Activated B cell treated with CpG ODN at 0.5 μM for 24 hours (primary cell): ENCODE results near the gene ITPR3. TPM values are rescaled to one million over a fixed set of nuclear protein-coding genes. Genes with fewer than 3 reads are reported as not detected.

ENCODE experiments used
- ATAC-seq: fragments of 200-7000 bp; cut with Tn5 transposase; one replicate; pipeline ENCODE4 v1.10.0; 2021; ENCODE audit warnings: low read depth, mild to moderate bottlenecking, moderate library complexity
- CTCF ChIA-PET: fragments of 350-600 bp; sonication (Branson Sonifier 250); formaldehyde crosslinking; loops from one replicate; lab custom pipeline; 2021; ENCODE audit warnings: antibody characterized with exemption; lab: Charles Lee
- POLR2A ChIA-PET: fragments of 350-600 bp; sonication (Branson Sonifier 250); formaldehyde crosslinking; loops from one replicate; lab custom pipeline; 2021; ENCODE audit warnings: antibody characterized with exemption; lab: Charles Lee
- DNase-seq: peaks from one replicate; pipeline ENCODE4 v3.0.0; 2022
- H3K27ac Mint-ChIP-seq: one replicate; pipeline ENCODE4 v1.8.0; 2020; ENCODE audit warnings: mixed read lengths
- H3K27me3 Mint-ChIP-seq: one replicate; pipeline ENCODE4 v1.8.0; 2021; ENCODE audit warnings: mixed read lengths
- H3K36me3 Mint-ChIP-seq: one replicate; pipeline ENCODE4 v1.8.0; 2021; ENCODE audit warnings: low read depth, mixed read lengths
- H3K4me1 Mint-ChIP-seq: one replicate; pipeline ENCODE4 v1.8.0; 2021; ENCODE audit warnings: mixed read lengths
- H3K4me3 Mint-ChIP-seq: one replicate; pipeline ENCODE4 v1.8.0; 2020; ENCODE audit warnings: mild to moderate bottlenecking, mixed read lengths
- H3K9me3 Mint-ChIP-seq: one replicate; pipeline ENCODE4 v1.8.0; 2020; ENCODE audit warnings: mixed read lengths
- CTCF ChIP-seq: fragments of 200-600 bp; IDR thresholded peaks from one replicate; pipeline ENCODE4 v1.8.0; 2022; ENCODE audit warnings: antibody characterized with exemption, mild to moderate bottlenecking
- intact Hi-C: fragments of 100-400 bp; cut with micrococcal nuclease; formaldehyde crosslinking; loops from one replicate; pipeline ENCODE4 v1.15.1; 2024
- total RNA-seq: library from RNA; stranded (reverse); gene quantifications from 2 replicates; pipeline ENCODE4 v1.2.3, GENCODE V29; 2022

ITPR3 gene
- total RNA-seq, 1 donor from 2014 or later = 35.5 TPM

- DNase-seq (no peak), ATAC-seq (no peak)
- no peaks in the 10 kb centered on the region for H3K4me1 Mint-ChIP-seq
- CTCF ChIA-PET = no interaction called here
- no peaks in the 10 kb centered on the region for H3K27me3 Mint-ChIP-seq
- peaks cover 89% of the 10 kb centered on the region for H3K36me3 Mint-ChIP-seq
- POLR2A ChIA-PET = no interaction called here
- no peak overlapping the region for H3K27ac Mint-ChIP-seq
- no peaks in the 10 kb centered on the region for H3K9me3 Mint-ChIP-seq
- intact Hi-C loops = no loop called here
- no peak overlapping the region for H3K4me3 Mint-ChIP-seq
- no peak for TF ChIP-seq CTCF
Measured at GRCh38 chr6:33684428-33684896, 63.3 kb downstream of the ITPR3 start.

GRCh38 chr6:33684983-33685382, 63.9 kb downstream of the ITPR3 start:
- no peak for TF ChIP-seq CTCF
- H3K36me3 Mint-ChIP-seq = peaks cover 90% of the 10 kb centered on the region
- POLR2A ChIA-PET = no interaction called here
- no peak overlapping the region for H3K27ac Mint-ChIP-seq
- no peak for ATAC-seq
- CTCF ChIA-PET = no interaction called here
- intact Hi-C loops = no loop called here
- DNase-seq = no peak
- no peak overlapping the region for H3K4me3 Mint-ChIP-seq
- H3K4me1 Mint-ChIP-seq = no peaks in the 10 kb centered on the region
- no peaks in the 10 kb centered on the region for H3K9me3 Mint-ChIP-seq
- no peaks in the 10 kb centered on the region for H3K27me3 Mint-ChIP-seq

GRCh38 chr6:33685411-33686224, 64.5 kb downstream of the ITPR3 start:
- ChIA-PET CTCF (interaction anchor here (1.2 kb wide), 1 partner anchor 15 kb away, joined by 5 read pairs; no protein-coding TSS in a partner anchor), POLR2A (no interaction called here)
- intact Hi-C loops = no loop called here
- DNase-seq (no peak), ATAC-seq (no peak)
- H3K27ac Mint-ChIP-seq = no peak overlapping the region
- H3K27me3 Mint-ChIP-seq = no peaks in the 10 kb centered on the region
- no peak overlapping the region for H3K4me3 Mint-ChIP-seq
- no peak for TF ChIP-seq CTCF
- no peaks in the 10 kb centered on the region for H3K4me1 Mint-ChIP-seq
- H3K36me3 Mint-ChIP-seq = peaks cover 90% of the 10 kb centered on the region
- no peaks in the 10 kb centered on the region for H3K9me3 Mint-ChIP-seq

GRCh38 chr6:33686225-33686924, 65.3 kb downstream of the ITPR3 start:
- DNase-seq = no peak
- H3K4me1 Mint-ChIP-seq = no peaks in the 10 kb centered on the region
- H3K36me3 Mint-ChIP-seq = peaks cover 92% of the 10 kb centered on the region
- H3K27me3 Mint-ChIP-seq = no peaks in the 10 kb centered on the region
- ChIA-PET CTCF (interaction anchor here (1.2 kb wide), 1 partner anchor 14 kb away, joined by 5 read pairs; no protein-coding TSS in a partner anchor), POLR2A (no interaction called here)
- no peak overlapping the region for H3K27ac Mint-ChIP-seq
- no peak for ATAC-seq
- intact Hi-C loops = no loop called here
- TF ChIP-seq CTCF = no peak
- no peak overlapping the region for H3K4me3 Mint-ChIP-seq
- no peaks in the 10 kb centered on the region for H3K9me3 Mint-ChIP-seq
